ENCODE results near the gene GPAT2.
A peak's percentile ranks its signal among the peaks of the same experiment; 100 is the strongest.
"Not testable (repeated sequence)": the region's sequence is repeated elsewhere in the genome, so short reads cannot be mapped to it uniquely, and the experiment has no call there.

Gene GPAT2

DNA sequence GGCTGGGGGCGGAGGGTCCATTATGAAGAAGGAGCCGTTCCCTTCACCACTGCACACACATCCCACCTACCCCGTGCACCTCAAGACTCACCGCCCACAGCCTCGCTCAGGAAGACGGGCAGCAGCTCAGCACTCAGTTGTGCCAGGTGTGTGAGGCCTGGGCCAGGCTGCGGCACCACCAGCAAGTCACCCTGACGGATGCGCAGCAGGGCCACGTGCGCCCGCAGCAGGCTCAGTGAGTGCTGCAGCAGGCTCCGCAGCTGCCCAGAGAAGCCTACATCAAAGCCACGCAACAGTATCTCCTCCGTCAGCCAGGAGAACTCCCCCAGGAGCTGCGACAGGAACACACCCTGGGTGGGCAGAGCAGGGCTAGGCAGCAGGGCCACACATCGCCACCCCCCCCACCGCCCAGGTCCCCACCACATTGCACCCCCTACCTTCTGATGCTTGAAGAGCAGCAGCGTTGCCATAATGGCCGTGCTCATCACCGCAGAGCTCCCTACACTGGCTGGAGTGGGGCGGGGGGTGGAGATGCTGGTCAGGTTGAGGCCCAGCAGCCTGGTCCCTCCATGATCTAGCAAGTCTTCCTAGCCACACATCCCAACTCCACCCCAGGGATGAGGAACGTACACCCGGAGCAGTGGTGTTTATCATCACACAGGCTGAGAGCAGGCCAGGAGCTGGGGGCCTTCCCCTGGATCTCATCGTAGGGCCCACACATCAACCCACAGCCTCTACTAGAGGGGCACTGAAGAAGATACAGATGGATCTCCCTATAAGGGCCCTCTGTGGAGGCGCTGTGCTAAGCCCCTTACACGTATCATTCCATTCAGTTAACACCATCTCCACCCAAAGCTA, 10.2 kb downstream of the GPAT2 start:
- TF ChIP-seq, protein P1, sequence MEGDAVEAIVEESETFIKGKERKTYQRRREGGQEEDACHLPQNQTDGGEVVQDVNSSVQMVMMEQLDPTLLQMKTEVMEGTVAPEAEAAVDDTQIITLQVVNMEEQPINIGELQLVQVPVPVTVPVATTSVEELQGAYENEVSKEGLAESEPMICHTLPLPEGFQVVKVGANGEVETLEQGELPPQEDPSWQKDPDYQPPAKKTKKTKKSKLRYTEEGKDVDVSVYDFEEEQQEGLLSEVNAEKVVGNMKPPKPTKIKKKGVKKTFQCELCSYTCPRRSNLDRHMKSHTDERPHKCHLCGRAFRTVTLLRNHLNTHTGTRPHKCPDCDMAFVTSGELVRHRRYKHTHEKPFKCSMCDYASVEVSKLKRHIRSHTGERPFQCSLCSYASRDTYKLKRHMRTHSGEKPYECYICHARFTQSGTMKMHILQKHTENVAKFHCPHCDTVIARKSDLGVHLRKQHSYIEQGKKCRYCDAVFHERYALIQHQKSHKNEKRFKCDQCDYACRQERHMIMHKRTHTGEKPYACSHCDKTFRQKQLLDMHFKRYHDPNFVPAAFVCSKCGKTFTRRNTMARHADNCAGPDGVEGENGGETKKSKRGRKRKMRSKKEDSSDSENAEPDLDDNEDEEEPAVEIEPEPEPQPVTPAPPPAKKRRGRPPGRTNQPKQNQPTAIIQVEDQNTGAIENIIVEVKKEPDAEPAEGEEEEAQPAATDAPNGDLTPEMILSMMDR (IDR thresholded peaks at IDR 0.05; ENCODE audit: poor library complexity, severe bottlenecking): no peak
- no peak for ATAC-seq (ENCODE audit: low read depth)
- Histone ChIP-seq H3K27me3 (ENCODE audit: insufficient read depth, poor library complexity, severe bottlenecking) (no peaks in the 10 kb centered on the region), H3K9me3 (ENCODE audit: severe bottlenecking) (no peaks in the 10 kb centered on the region), H3K36me3 (ENCODE audit: low read depth) (no peaks in the 10 kb centered on the region), H3K4me1 (ENCODE audit: insufficient read depth, poor library complexity, severe bottlenecking) (no peaks in the 10 kb centered on the region), H3K4me3 (ENCODE audit: severe bottlenecking) (no peak overlapping the region), H3K27ac (ENCODE audit: poor library complexity, severe bottlenecking) (no peak overlapping the region)
- no peak for DNase-seq (ENCODE audit: low spot score)

DNA sequence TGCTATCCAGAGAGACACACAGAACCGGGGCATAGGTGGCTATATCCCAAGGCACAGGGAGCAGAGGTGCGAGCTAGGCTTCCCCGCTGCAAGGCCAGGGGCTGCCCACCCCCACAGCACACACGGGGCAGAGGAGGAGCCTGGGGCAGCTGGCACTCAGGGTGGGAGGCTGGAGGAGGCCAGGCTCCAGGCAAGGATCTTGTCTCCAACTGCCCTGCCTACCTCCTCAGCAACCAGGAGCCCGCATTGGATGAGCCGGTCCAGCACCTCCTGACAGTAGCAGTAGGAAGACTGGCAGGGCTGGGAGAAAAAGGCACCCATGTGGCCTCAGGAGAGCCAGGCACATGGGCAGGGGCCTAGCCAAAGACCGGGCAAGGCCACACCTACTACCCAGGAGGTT, 11.0 kb downstream of the GPAT2 start:
- not testable (repeated sequence) for H3K36me3 ChIP-seq (ENCODE audit: low read depth); H3K27me3 ChIP-seq (ENCODE audit: insufficient read depth, poor library complexity, severe bottlenecking); H3K4me3 ChIP-seq (ENCODE audit: severe bottlenecking); H3K4me1 ChIP-seq (ENCODE audit: insufficient read depth, poor library complexity, severe bottlenecking); H3K9me3 ChIP-seq (ENCODE audit: severe bottlenecking); DNase-seq (ENCODE audit: low spot score); H3K27ac ChIP-seq (ENCODE audit: poor library complexity, severe bottlenecking); ATAC-seq (ENCODE audit: low read depth)

DNA sequence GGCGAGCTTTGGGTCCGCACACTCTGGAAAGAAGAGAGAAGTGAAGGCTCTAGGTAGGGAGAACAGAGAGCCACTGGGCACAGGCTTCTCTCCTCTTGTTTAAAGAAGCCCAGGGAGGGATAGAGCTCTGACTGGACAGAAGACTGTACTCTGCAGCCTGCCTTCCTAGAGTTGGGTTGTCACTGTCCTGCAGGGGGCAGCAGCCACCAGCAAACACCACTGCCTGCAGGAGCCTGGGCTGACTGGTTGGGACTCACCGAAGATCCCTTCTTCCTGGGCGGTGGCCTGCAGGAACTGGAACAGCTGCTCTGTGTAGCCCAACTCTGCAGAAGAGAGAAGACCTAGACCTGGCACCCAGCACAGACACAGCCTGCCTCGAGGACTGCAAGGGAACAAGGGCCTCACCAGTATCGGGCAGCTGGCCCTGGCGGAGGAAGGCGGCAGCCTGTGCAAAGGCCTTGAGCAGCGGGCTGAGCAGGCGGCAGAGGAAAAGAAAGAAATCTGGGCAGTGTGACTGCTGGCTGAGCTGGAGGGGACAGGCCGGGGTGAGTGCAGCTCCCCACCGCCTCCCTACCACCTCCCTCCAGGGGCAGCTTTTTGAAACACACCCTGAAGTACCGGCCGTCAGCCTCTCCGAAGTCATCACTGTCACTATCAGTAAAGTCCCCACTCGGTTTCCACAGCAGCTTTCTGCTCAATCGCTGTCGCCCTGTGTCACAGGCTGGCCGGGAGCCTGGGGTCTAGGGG, 11.8 kb downstream of the GPAT2 start:
- H3K4me1 ChIP-seq (ENCODE audit: insufficient read depth, poor library complexity, severe bottlenecking); DNase-seq (ENCODE audit: low spot score); H3K9me3 ChIP-seq (ENCODE audit: severe bottlenecking); H3K27me3 ChIP-seq (ENCODE audit: insufficient read depth, poor library complexity, severe bottlenecking); H3K27ac ChIP-seq (ENCODE audit: poor library complexity, severe bottlenecking); H3K36me3 ChIP-seq (ENCODE audit: low read depth); H3K4me3 ChIP-seq (ENCODE audit: severe bottlenecking): not testable (repeated sequence)
- TF ChIP-seq, protein P1 (IDR thresholded peaks at IDR 0.05; ENCODE audit: poor library complexity, severe bottlenecking): peak; percentile 77
- ATAC-seq (ENCODE audit: low read depth): peak; percentile 91

DNA sequence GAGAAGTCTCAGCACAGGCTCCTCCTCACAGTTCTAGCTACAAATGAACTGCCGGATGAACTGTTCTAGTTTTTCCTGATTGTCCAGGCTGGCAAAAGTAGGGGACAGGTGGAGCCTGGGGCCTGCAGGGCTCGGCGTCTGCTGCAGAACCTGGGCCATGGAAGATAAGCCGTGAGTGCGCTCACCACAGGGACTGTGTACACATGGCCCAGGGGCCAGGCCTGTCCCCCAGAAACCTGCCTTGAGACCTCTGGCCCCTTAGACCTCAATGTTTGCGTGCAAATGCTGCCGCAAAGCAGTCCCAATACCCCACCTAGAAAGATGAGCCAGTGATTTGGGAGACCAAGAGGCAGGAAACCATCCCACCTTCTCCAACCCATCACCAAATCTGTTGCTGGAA, 12.6 kb downstream of the GPAT2 start:
- not testable (repeated sequence) for H3K27ac ChIP-seq (ENCODE audit: poor library complexity, severe bottlenecking); H3K27me3 ChIP-seq (ENCODE audit: insufficient read depth, poor library complexity, severe bottlenecking)

DNA sequence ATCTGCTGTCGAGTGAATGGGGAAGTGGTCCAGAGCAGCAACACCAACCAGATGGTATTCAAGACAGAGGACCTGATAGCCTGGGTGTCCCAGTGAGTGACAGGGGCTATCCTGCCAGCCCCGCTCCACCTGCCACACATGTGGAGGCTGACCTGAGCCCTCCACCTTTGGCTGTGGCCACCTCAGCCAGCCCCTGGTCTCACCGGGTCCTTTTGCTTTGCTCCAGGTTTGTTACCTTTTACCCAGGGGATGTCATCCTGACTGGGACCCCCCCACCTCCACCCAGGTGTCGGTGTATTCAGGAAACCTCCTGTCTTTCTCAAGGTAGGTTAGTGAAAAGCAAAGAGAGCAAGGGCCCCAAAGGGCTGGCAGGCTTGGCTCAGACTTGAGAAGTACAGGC, 13.6 kb downstream of the GPAT2 start:
- H3K9me3 ChIP-seq (ENCODE audit: severe bottlenecking); DNase-seq (ENCODE audit: low spot score); H3K27ac ChIP-seq (ENCODE audit: poor library complexity, severe bottlenecking); H3K36me3 ChIP-seq (ENCODE audit: low read depth); ATAC-seq (ENCODE audit: low read depth); H3K4me1 ChIP-seq (ENCODE audit: insufficient read depth, poor library complexity, severe bottlenecking); H3K4me3 ChIP-seq (ENCODE audit: severe bottlenecking); H3K27me3 ChIP-seq (ENCODE audit: insufficient read depth, poor library complexity, severe bottlenecking): not testable (repeated sequence)

More for the DNA sequence above, 12.6 kb downstream of the GPAT2 start:
- not testable (repeated sequence) for H3K4me3 ChIP-seq (ENCODE audit: severe bottlenecking); ATAC-seq (ENCODE audit: low read depth); H3K36me3 ChIP-seq (ENCODE audit: low read depth); DNase-seq (ENCODE audit: low spot score); H3K4me1 ChIP-seq (ENCODE audit: insufficient read depth, poor library complexity, severe bottlenecking); H3K9me3 ChIP-seq (ENCODE audit: severe bottlenecking)

DNA sequence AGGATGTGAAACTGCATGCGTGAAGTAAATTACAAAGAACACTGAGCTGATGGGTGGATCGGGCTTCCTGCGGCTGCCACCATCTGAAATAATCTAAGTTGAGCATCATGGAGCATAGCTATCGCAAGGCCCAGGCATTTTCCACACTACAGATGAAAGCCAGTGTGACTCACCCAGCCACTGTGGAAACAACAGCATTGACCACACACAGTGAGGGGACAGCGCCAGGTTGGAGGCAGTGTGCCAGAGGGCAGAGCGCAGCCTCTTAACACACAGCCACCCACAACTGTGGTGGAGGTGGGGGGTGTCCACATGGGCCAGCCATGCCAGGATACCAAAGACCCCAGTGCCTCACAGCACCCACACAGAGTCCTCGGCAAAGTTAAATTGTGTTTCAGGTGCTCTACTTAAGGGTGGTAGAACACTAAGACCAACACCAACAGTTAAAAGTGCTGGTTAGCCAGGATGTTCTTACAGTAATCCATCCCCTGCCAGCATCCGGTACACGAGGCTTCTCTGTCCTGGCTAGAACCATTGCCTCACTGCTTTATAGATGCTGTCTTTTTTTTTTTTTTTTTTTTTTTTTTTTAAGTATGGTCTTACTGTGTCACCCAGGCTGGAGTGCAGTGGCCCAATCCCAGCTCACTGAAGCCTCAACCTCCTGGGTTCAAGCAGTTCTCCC, 14.7 kb downstream of the GPAT2 start:
- not testable (repeated sequence) for ATAC-seq (ENCODE audit: low read depth); H3K27me3 ChIP-seq (ENCODE audit: insufficient read depth, poor library complexity, severe bottlenecking); H3K27ac ChIP-seq (ENCODE audit: poor library complexity, severe bottlenecking); H3K36me3 ChIP-seq (ENCODE audit: low read depth); H3K4me3 ChIP-seq (ENCODE audit: severe bottlenecking); H3K9me3 ChIP-seq (ENCODE audit: severe bottlenecking); H3K4me1 ChIP-seq (ENCODE audit: insufficient read depth, poor library complexity, severe bottlenecking); DNase-seq (ENCODE audit: low spot score)

DNA sequence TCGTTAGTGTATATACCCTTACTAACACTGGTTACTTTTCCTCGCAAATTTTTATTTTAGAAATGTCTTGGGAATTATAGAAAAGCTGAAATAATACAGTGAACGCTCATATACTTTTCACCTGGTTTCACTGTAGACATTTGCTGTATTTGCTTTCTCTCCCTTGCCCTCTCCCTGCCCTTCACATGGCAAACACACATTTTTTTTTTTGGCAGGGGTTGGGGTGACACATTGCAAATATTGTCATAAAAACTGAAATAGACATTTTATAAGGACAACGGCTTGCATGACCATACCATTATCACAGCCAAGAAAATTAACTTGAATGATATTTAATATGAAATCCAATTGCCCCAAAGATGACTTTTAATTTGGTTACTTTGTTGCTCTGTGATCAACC, 18.4 kb downstream of the GPAT2 start:
- H3K4me3 ChIP-seq (ENCODE audit: severe bottlenecking); H3K4me1 ChIP-seq (ENCODE audit: insufficient read depth, poor library complexity, severe bottlenecking); DNase-seq (ENCODE audit: low spot score); H3K27me3 ChIP-seq (ENCODE audit: insufficient read depth, poor library complexity, severe bottlenecking); H3K27ac ChIP-seq (ENCODE audit: poor library complexity, severe bottlenecking); ATAC-seq (ENCODE audit: low read depth); H3K9me3 ChIP-seq (ENCODE audit: severe bottlenecking); H3K36me3 ChIP-seq (ENCODE audit: low read depth): not testable (repeated sequence)

DNA sequence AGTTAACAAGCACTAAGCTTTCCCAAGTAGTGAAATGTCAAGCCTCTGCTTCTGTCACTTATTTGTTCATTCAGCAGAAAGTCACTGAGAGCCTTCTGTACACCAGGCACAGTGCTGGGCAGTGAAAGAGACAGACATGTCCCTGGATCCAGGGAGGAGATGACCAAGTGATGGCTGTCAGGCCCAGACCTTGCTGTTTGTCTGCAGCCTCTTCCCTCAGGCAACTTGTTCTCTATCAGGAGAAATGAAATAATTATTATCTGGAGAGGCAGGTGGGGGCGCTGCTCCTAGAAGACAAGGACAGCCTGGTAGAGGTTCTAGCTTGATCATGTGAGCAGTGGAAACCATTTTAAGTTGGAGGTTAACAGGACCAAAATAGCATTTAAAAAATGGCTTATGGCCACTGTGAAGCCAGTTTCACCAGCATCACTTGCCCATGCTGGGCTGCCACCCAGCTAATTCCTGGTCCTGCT, 21.9 kb downstream of the GPAT2 start:
- H3K36me3 ChIP-seq (ENCODE audit: low read depth); H3K27me3 ChIP-seq (ENCODE audit: insufficient read depth, poor library complexity, severe bottlenecking); H3K4me3 ChIP-seq (ENCODE audit: severe bottlenecking); H3K4me1 ChIP-seq (ENCODE audit: insufficient read depth, poor library complexity, severe bottlenecking); H3K9me3 ChIP-seq (ENCODE audit: severe bottlenecking); DNase-seq (ENCODE audit: low spot score); ATAC-seq (ENCODE audit: low read depth); H3K27ac ChIP-seq (ENCODE audit: poor library complexity, severe bottlenecking): not testable (repeated sequence)

DNA sequence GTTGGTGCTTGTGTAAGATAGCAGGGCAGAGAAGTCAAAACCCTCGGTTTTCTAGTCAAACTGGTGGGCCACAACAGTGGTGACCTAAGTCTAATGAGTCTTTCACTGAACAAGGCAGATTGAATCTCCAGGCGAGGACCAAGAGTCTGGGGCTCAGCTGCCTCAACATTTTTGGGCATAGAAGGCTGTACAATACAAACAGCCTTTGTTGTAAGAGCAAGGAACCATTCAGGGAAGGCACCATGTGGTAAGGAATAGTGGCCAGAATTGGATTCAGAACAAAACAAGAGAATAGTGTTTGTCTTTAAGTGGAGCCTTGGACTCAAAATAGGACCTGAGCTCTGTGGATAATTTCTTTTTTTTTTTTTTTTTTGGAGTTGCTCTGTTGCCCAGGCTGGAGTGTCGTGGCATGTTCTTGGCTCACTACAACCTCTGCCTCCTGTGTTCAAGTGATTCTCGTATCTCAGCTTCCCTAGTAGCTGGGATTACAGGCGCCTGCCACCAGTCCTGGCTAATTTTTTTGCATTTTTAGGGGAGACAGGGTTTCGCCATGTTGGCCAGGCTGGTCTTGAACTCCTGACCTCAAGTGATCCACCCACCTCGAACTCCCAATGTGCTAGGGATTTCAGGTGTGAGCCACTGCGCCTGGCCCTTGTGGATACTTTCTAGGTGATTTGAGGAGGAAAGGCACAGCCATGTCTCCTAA, 22.5 kb downstream of the GPAT2 start:
- not testable (repeated sequence) for H3K27me3 ChIP-seq (ENCODE audit: insufficient read depth, poor library complexity, severe bottlenecking); H3K4me1 ChIP-seq (ENCODE audit: insufficient read depth, poor library complexity, severe bottlenecking); H3K36me3 ChIP-seq (ENCODE audit: low read depth); H3K4me3 ChIP-seq (ENCODE audit: severe bottlenecking); DNase-seq (ENCODE audit: low spot score); H3K27ac ChIP-seq (ENCODE audit: poor library complexity, severe bottlenecking); H3K9me3 ChIP-seq (ENCODE audit: severe bottlenecking); ATAC-seq (ENCODE audit: low read depth)
